ENCODE results near the gene PHACTR1. TPM values are rescaled to one million over a fixed set of nuclear protein-coding genes. Genes with fewer than 3 reads are reported as not detected.
A peak's percentile ranks its signal among the peaks of the same experiment; 100 is the strongest.

The PHACTR1 gene
- total RNA-seq, 2 donors from 2014 or later: 1.3 to 4.3 TPM

- H3K9me3 ChIP-seq: no peaks in the 10 kb centered on the region
- H3K36me3 ChIP-seq: no peaks in the 10 kb centered on the region
- intact Hi-C loops (cut with DNase I): no loop called here
- TF ChIP-seq POLR2AphosphoS5 (IDR thresholded peaks at IDR 0.05) (no peak), POLR2A (IDR thresholded peaks at IDR 0.05) (no peak)
- TF ChIP-seq, protein P1, sequence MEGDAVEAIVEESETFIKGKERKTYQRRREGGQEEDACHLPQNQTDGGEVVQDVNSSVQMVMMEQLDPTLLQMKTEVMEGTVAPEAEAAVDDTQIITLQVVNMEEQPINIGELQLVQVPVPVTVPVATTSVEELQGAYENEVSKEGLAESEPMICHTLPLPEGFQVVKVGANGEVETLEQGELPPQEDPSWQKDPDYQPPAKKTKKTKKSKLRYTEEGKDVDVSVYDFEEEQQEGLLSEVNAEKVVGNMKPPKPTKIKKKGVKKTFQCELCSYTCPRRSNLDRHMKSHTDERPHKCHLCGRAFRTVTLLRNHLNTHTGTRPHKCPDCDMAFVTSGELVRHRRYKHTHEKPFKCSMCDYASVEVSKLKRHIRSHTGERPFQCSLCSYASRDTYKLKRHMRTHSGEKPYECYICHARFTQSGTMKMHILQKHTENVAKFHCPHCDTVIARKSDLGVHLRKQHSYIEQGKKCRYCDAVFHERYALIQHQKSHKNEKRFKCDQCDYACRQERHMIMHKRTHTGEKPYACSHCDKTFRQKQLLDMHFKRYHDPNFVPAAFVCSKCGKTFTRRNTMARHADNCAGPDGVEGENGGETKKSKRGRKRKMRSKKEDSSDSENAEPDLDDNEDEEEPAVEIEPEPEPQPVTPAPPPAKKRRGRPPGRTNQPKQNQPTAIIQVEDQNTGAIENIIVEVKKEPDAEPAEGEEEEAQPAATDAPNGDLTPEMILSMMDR (IDR thresholded peaks at IDR 0.05): no peak
- DNase-seq (ENCODE audit: low spot score): no peak
- H3K4me3 ChIP-seq: no peak overlapping the region
- H3K4me1 ChIP-seq (replicated peaks): no peaks in the 10 kb centered on the region
- H3K27me3 ChIP-seq (replicated peaks; ENCODE audit: insufficient read depth): no peaks in the 10 kb centered on the region
- no peak overlapping the region for H3K27ac ChIP-seq
- WGBS: 87% methylated on average over 9 of the region's 9 CpGs
Observed at GRCh38 chr6:13300643-13301590, 584.4 kb downstream of the PHACTR1 start.

GRCh38 chr6:13302291-13302690 lies 585.7 kb downstream of the PHACTR1 start:
- no peak overlapping the region for H3K27ac ChIP-seq
- H3K4me3 ChIP-seq: no peak overlapping the region
- no peaks in the 10 kb centered on the region for H3K9me3 ChIP-seq
- H3K36me3 ChIP-seq: no peaks in the 10 kb centered on the region
- intact Hi-C loops (cut with DNase I): no loop called here
- 64% methylated on average over 7 of the region's 7 CpGs for WGBS
- TF ChIP-seq, protein P1 (IDR thresholded peaks at IDR 0.05): no peak
- H3K27me3 ChIP-seq (replicated peaks; ENCODE audit: insufficient read depth): no peaks in the 10 kb centered on the region
- no peaks in the 10 kb centered on the region for H3K4me1 ChIP-seq (replicated peaks)
- no peak for DNase-seq (ENCODE audit: low spot score)

DNA sequence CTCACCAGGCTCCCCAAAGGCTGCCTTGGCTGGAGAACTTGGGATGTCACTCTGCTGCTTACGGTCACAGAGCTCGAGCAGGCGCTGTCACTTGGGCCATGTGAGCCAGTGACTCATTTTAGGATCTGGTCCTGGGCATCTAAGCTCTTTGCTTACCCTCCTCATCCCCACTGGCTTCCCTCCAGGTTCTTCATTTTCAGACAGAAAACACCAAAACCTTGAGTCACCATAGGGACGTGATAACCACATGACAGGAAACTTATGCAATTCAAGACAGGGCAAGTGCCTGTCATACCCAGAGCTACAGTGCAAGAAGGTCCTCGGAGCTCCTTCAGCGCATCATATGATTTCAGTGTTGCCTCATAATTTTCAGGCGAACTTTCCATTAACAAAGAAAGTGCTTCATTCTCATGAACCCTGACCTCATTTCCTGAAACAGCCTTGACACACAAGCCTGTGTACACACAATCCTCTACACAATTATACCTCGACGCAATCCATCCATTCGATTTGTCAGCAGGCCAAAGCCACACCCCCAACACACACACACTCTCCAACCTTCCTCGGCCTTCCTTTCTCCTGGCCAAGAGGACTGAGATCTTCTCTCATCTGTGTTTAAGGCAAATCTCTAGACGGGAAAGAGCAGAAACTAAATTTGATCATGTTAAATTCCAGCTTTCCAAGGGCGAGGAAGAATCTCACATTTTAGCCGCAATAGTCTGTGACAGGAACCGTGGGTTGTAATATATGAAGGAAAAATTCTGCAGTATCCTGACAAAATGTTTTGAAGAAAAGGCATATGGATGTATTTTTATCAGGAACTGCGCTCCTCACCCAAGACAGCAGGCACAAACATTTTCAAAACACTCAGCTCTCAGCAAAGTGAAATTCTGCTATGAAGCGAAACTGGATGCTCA lies 586.4 kb downstream of the PHACTR1 start:
- no peak for DNase-seq (ENCODE audit: low spot score)
- WGBS: 63% methylated on average over 17 of the region's 17 CpGs
- no peaks in the 10 kb centered on the region for H3K4me1 ChIP-seq (replicated peaks)
- no peak overlapping the region for H3K4me3 ChIP-seq
- no peaks in the 10 kb centered on the region for H3K36me3 ChIP-seq
- H3K27me3 ChIP-seq (replicated peaks; ENCODE audit: insufficient read depth): no peaks in the 10 kb centered on the region
- no peaks in the 10 kb centered on the region for H3K9me3 ChIP-seq
- TF ChIP-seq POLR2A (IDR thresholded peaks at IDR 0.05) (no peak), POLR2AphosphoS5 (IDR thresholded peaks at IDR 0.05) (peak; percentile 28)
- intact Hi-C loops (cut with DNase I): no loop called here
- peak overlapping the region; percentile 26 to 28 for H3K27ac ChIP-seq

GRCh38 chr6:13303668-13304017 lies 587.1 kb downstream of the PHACTR1 start:
- intact Hi-C loops (cut with DNase I): no loop called here
- no peak overlapping the region for H3K4me3 ChIP-seq
- H3K36me3 ChIP-seq: no peaks in the 10 kb centered on the region
- TF ChIP-seq POLR2AphosphoS5 (IDR thresholded peaks at IDR 0.05) (no peak), POLR2A (IDR thresholded peaks at IDR 0.05) (no peak)
- TF ChIP-seq, protein P1 (IDR thresholded peaks at IDR 0.05): no peak
- no peaks in the 10 kb centered on the region for H3K27me3 ChIP-seq (replicated peaks; ENCODE audit: insufficient read depth)
- WGBS: 40% methylated on average over 7 of the region's 7 CpGs
- no peaks in the 10 kb centered on the region for H3K9me3 ChIP-seq
- H3K27ac ChIP-seq: peak overlapping the region in 1 of 2 donors; percentile 25
- no peaks in the 10 kb centered on the region for H3K4me1 ChIP-seq (replicated peaks)
- no peak for DNase-seq (ENCODE audit: low spot score)

GRCh38 chr6:13304101-13304500 lies 587.5 kb downstream of the PHACTR1 start:
- Histone ChIP-seq H3K4me3 (no peak overlapping the region), H3K4me1 (replicated peaks) (no peaks in the 10 kb centered on the region), H3K36me3 (no peaks in the 10 kb centered on the region), H3K27ac (peak overlapping the region in 1 of 2 donors; percentile 25), H3K9me3 (no peaks in the 10 kb centered on the region), H3K27me3 (replicated peaks; ENCODE audit: insufficient read depth) (no peaks in the 10 kb centered on the region)
- DNase-seq (ENCODE audit: low spot score): no peak
- TF ChIP-seq POLR2AphosphoS5 (IDR thresholded peaks at IDR 0.05): no peak
- TF ChIP-seq POLR2A (IDR thresholded peaks at IDR 0.05): no peak
- TF ChIP-seq, protein P1 (IDR thresholded peaks at IDR 0.05): no peak
- 85% methylated on average over 6 of the region's 6 CpGs for WGBS
- intact Hi-C loops (cut with DNase I): no loop called here

All from prostate gland (tissue), 2 donors.